Sigmoid colon (tissue), 7 donors: ENCODE measurements around the gene KRT5. TPM values are rescaled to one million over a fixed set of nuclear protein-coding genes. Genes with fewer than 3 reads are reported as not detected.
A peak's percentile ranks its signal among the peaks of the same experiment; 100 is the strongest.

Experiments
- DNase-seq: peaks from one replicate; pipeline ENCODE4 v3.0.0-alpha.2; 2019
- H3K27ac ChIP-seq, 4 donors: fragments of 200-600 bp; sonication (generic); one replicate each; pipeline ENCODE4 v1.5.1; 2016 to 2019; ENCODE audit warnings: mild to moderate bottlenecking in 1 of 4
- H3K27me3 ChIP-seq, 3 donors: fragments of 200-600 bp; sonication (generic); one replicate each; pipeline ENCODE4 v1.5.1; 2019; ENCODE audit warnings: mild to moderate bottlenecking in 1 of 3
- H3K36me3 ChIP-seq, 4 donors: fragments of 200-600 bp; sonication (generic); one replicate each; pipeline ENCODE4 v1.5.1; 2016 to 2019
- H3K4me1 ChIP-seq, 4 donors: fragments of 200-600 bp; sonication (generic); one replicate each; pipeline ENCODE4 v1.5.1; 2017 to 2019
- H3K4me3 ChIP-seq, 4 donors: fragments of 200-600 bp; sonication (generic); one replicate each; pipeline ENCODE4 v1.5.1; 2017 to 2019; ENCODE audit warnings: mild to moderate bottlenecking in 2 of 4, moderate library complexity in 1 of 4
- H3K9me3 ChIP-seq, 4 donors: fragments of 200-600 bp in 3 of 4; sonication (generic) in 3 of 4; one replicate each; pipeline versions ENCODE4 v1.5.1 to v1.6.1; 2013 to 2019
- CTCF ChIP-seq, 4 experiments: fragments of 450-650 bp in 3 of 4; fragments of 200-600 bp in 1 of 4; IDR thresholded peaks; one replicate each; pipeline ENCODE4 v1.5.1; 2016 to 2019; ENCODE audit warnings: antibody characterized with exemption in 4 of 4, mild to moderate bottlenecking in 3 of 4, moderate library complexity in 2 of 4
- EP300 ChIP-seq, 4 donors: sonication (generic); formaldehyde crosslinking; IDR thresholded peaks; one replicate each; pipeline ENCODE4 v1.6.1; 2017; ENCODE audit warnings: antibody characterized with exemption in 4 of 4
- POLR2A ChIP-seq, 2 donors: fragments of 450-650 bp; IDR thresholded peaks; one replicate each; pipeline ENCODE4 v1.6.1; 2016; ENCODE audit warnings: antibody characterized with exemption in 2 of 2, mild to moderate bottlenecking in 2 of 2, moderate library complexity in 2 of 2
- POLR2AphosphoS5 ChIP-seq, 4 donors: sonication (generic); formaldehyde crosslinking; IDR thresholded peaks; one replicate each; pipeline ENCODE4 v1.6.1; 2017; ENCODE audit warnings: antibody characterized with exemption in 4 of 4
- WGBS, 2 donors: extraction: QIAGEN DNeasy Blood & Tissue Kit; methylation state at CpG; one replicate each; pipeline ENCODE4 v1.1.7; 2013; 5-methylcytosine and 5-hydroxymethylcytosine counted together
- intact Hi-C: fragments of 100-400 bp; cut with DNase I; formaldehyde crosslinking; loops from one replicate; pipeline ENCODE4 v1.15.1; 2023
- polyA plus RNA-seq, 3 donors: library from polyadenylated mRNA; stranded (reverse); fragments of 200-250 nt; gene quantifications; one replicate each; pipeline ENCODE4 v1.2.3, GENCODE V29; 2013
- total RNA-seq, 4 donors: library from RNA; depleted of rRNA; stranded (reverse); fragments of >200 nt; gene quantifications; one replicate each; pipeline ENCODE4 v1.1.0, GENCODE V29; 2016
- donor health status: healthy with polysubstance abuse.
- donor health status: Bipolar disorder and iron deficiency.
- donor health status: healthy.

KRT5 gene
- total and polyA plus RNA-seq, 7 donors, result 0.36 to 7.8 (median 1.1) TPM; not detected in 4

GRCh38 chr12:52517005-52517835 is 3.0 kb downstream of the KRT5 start:
- peaks cover 0 to 50% (median 20%) of the 10 kb centered on the region in 4 donors for H3K4me1 ChIP-seq
- no peaks in the 10 kb centered on the region for H3K9me3 ChIP-seq
- TF ChIP-seq EP300 (IDR thresholded peaks at IDR 0.05) (no peak), POLR2A (IDR thresholded peaks at IDR 0.05) (no peak), POLR2AphosphoS5 (IDR thresholded peaks at IDR 0.05) (no peak), CTCF (IDR thresholded peaks at IDR 0.05) (no peak)
- H3K36me3 ChIP-seq, result no peaks in the 10 kb centered on the region
- 90 to 94% methylated on average over 14 of the region's 14 CpGs for whole genome bisulfite sequencing, 2 donors
- intact Hi-C loops, result no loop called here
- peak overlapping the region in 1 of 4 donors; percentile 60 for H3K27ac ChIP-seq
- no peaks in the 10 kb centered on the region for H3K27me3 ChIP-seq
- no peak for DNase-seq
- no peak overlapping the region for H3K4me3 ChIP-seq

GRCh38 chr12:52515927-52516831 is 4.0 kb downstream of the KRT5 start:
- Histone ChIP-seq H3K4me1 (peaks cover 0 to 45% (median 15%) of the 10 kb centered on the region in 4 donors), H3K27me3 (no peaks in the 10 kb centered on the region), H3K36me3 (no peaks in the 10 kb centered on the region), H3K27ac (peak overlapping the region in 3 of 4 donors; percentile 16 to 60 (median 17)), H3K4me3 (no peak overlapping the region), H3K9me3 (no peaks in the 10 kb centered on the region)
- DNase-seq, result no peak
- TF ChIP-seq POLR2A (IDR thresholded peaks at IDR 0.05) (no peak), EP300 (IDR thresholded peaks at IDR 0.05) (peak in 1 of 4 donors; percentile 70), POLR2AphosphoS5 (IDR thresholded peaks at IDR 0.05) (peak in 2 of 4 donors; percentile 48 to 67)
- intact Hi-C loops, result no loop called here
- WGBS, 2 donors, result 88 to 89% methylated on average over 15 of the region's 15 CpGs

DNA sequence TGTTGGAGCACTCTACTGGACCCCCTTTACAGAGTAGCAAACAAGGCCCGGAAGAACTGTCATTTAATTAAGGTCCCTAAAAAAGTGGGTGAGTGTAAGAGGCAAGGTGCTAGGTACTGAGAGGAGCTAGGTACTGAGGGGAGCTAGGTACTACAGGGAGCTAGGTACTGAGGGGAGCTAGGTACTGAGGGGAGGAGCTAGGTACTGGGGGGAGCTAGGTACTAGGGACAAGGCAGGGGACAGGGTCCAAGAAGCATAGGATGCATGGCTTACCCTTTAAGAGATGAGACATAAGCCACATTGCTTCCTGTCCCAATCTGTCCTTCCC is 4.9 kb downstream of the KRT5 start:
- Histone ChIP-seq H3K4me3 (no peak overlapping the region), H3K9me3 (peaks cover 0 to 1% (median 0%) of the 10 kb centered on the region in 4 donors), H3K27me3 (peaks cover 0 to 3% (median 0%) of the 10 kb centered on the region in 3 donors), H3K4me1 (peaks cover 0 to 36% (median 15%) of the 10 kb centered on the region in 4 donors), H3K36me3 (no peaks in the 10 kb centered on the region), H3K27ac (peak overlapping the region in 2 of 4 donors; percentile 17 to 60)
- intact Hi-C loops, result no loop called here
- WGBS, 2 donors, result 82 to 94% methylated on average over 1 of the region's 1 CpG
- no peak for DNase-seq
- TF ChIP-seq CTCF (IDR thresholded peaks at IDR 0.05) (no peak), POLR2AphosphoS5 (IDR thresholded peaks at IDR 0.05) (no peak), EP300 (IDR thresholded peaks at IDR 0.05) (no peak), POLR2A (IDR thresholded peaks at IDR 0.05) (no peak)

DNA sequence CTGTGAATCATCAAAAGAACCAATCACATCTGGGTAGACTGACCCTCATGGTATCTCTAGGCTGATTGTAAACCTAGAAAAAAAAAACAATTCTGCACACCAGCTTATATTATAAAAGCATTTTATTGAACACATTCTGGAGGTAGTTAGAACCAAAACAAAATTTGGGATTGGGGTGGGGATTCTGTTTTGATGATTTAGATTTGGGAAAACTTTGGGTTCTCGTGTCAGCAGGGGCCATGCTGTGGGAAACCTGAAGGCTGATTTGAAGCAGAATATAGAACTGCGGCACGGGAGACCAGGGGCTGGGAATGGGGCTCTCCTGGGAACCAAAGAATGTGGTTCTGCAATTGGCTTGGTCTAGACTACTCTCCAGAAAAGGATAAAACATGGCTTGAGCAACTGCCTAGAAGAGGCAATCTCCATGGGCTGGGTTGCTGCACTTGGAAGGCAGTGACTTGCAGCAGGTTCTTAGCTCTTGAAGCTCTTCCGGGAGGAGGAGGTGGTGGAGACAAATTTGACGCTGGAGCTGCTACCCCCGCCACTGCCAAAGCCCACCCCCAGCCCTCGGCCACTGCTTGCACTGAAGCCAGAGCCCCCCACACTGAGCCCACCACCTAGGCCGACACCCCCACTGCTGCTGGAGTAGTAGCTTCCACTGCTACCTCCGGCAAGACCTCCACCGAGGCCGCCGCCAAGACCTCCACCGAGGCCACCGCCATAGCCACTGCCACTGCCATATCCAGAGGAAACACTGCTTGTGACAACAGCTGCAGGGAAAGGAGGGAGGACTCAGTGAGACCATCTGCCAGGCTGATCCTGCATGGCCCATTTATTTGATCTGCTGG is 5.5 kb downstream of the KRT5 start:
- WGBS, 2 donors, result 91 to 94% methylated on average over 14 of the region's 14 CpGs
- DNase-seq, result no peak
- Histone ChIP-seq H3K4me3 (no peak overlapping the region), H3K27me3 (peaks cover 0 to 3% (median 0%) of the 10 kb centered on the region in 3 donors), H3K27ac (peak overlapping the region in 1 of 4 donors; percentile 60), H3K9me3 (peaks cover 0 to 1% (median 0%) of the 10 kb centered on the region in 4 donors), H3K36me3 (no peaks in the 10 kb centered on the region), H3K4me1 (peaks cover 0 to 35% (median 15%) of the 10 kb centered on the region in 4 donors)
- TF ChIP-seq EP300 (IDR thresholded peaks at IDR 0.05) (no peak), POLR2A (IDR thresholded peaks at IDR 0.05) (no peak), POLR2AphosphoS5 (IDR thresholded peaks at IDR 0.05) (no peak), CTCF (IDR thresholded peaks at IDR 0.05) (no peak)
- intact Hi-C loops, result loop anchor here (5.0 kb wide), 1 partner anchor 92 kb away; no protein-coding TSS in a partner anchor
